GM15510 (cell line): Measurements from ENCODE around the gene PTCD1.
A peak's percentile ranks its signal among the peaks of the same experiment; 100 is the strongest.

ENCODE experiments used
- POLR2A ChIP-seq: IDR thresholded peaks from 3 replicates; pipeline ENCODE4 v1.6.1; 2011; ENCODE audit warnings: borderline replicate concordance; ENCODE audit not compliant: insufficient read length; ENCODE audit errors: extremely low read depth

Gene PTCD1

GRCh38 chr7:99428972-99429566 is 9.5 kb downstream of the PTCD1 start:
- TF ChIP-seq POLR2A, result no peak

- no peak for TF ChIP-seq POLR2A
Observed at GRCh38 chr7:99424932-99425730, 13.5 kb downstream of the PTCD1 start.

GRCh38 chr7:99422625-99423024 is 16.0 kb downstream of the PTCD1 start:
- no peak for TF ChIP-seq POLR2A

GRCh38 chr7:99422186-99422585 is 16.4 kb downstream of the PTCD1 start:
- no peak for TF ChIP-seq POLR2A

- TF ChIP-seq POLR2A, result no peak
Observed at GRCh38 chr7:99420986-99421385, 17.6 kb downstream of the PTCD1 start.

- TF ChIP-seq POLR2A, result no peak
Observed at GRCh38 chr7:99420213-99420612, 18.4 kb downstream of the PTCD1 start.

GRCh38 chr7:99419323-99420021 is 19.1 kb downstream of the PTCD1 start:
- TF ChIP-seq POLR2A, result no peak

- TF ChIP-seq POLR2A, result no peak
Observed at GRCh38 chr7:99418260-99418659, 20.3 kb downstream of the PTCD1 start.

GRCh38 chr7:99410635-99411034 is 28.0 kb downstream of the PTCD1 start:
- no peak for TF ChIP-seq POLR2A

GRCh38 chr7:99409806-99410205 is 28.8 kb downstream of the PTCD1 start:
- TF ChIP-seq POLR2A, result no peak

GRCh38 chr7:99409192-99409572 is 29.4 kb downstream of the PTCD1 start:
- no peak for TF ChIP-seq POLR2A

- peak; percentile 85 for TF ChIP-seq POLR2A
Observed at GRCh38 chr7:99408379-99409191, 30.0 kb downstream of the PTCD1 start, which contains the start of the genes BUD31 and PDAP1. Gene BUD31 (plus strand): TSS chr7:99408969. CDS start chr7:99411093, 2,124 bp downstream. Gene PDAP1 (minus strand): TSS chr7:99408597. CDS start chr7:99408548, 49 bp downstream.

- no peak for TF ChIP-seq POLR2A
Observed at GRCh38 chr7:99407872-99408378, 30.7 kb downstream of the PTCD1 start.

GRCh38 chr7:99406557-99406956 is 32.0 kb downstream of the PTCD1 start:
- TF ChIP-seq POLR2A, result no peak

GRCh38 chr7:99404977-99405320 is 33.6 kb downstream of the PTCD1 start:
- no peak for TF ChIP-seq POLR2A

GRCh38 chr7:99404235-99404976 is 34.2 kb downstream of the PTCD1 start:
- no peak for TF ChIP-seq POLR2A
